Measurements from ENCODE around the gene PRSS16. TPM values are rescaled to one million over a fixed set of nuclear protein-coding genes. Genes with fewer than 3 reads are reported as not detected.
A peak's percentile ranks its signal among the peaks of the same experiment; 100 is the strongest.

Gene PRSS16, protein sequence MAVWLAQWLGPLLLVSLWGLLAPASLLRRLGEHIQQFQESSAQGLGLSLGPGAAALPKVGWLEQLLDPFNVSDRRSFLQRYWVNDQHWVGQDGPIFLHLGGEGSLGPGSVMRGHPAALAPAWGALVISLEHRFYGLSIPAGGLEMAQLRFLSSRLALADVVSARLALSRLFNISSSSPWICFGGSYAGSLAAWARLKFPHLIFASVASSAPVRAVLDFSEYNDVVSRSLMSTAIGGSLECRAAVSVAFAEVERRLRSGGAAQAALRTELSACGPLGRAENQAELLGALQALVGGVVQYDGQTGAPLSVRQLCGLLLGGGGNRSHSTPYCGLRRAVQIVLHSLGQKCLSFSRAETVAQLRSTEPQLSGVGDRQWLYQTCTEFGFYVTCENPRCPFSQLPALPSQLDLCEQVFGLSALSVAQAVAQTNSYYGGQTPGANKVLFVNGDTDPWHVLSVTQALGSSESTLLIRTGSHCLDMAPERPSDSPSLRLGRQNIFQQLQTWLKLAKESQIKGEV
- 14.9 and 15.6 TPM in 2 replicates for total RNA-seq (2011; cell fraction: chromatin; rRNA removed; ENCODE audit: low replicate concordance)
- 14.3 and 15.8 TPM in 2 replicates for total RNA-seq (2011; cell fraction: nucleolus; rRNA removed)
- total RNA-seq (2011; cell fraction: nucleoplasm; rRNA removed), result 19.4 and 34.7 TPM in 2 replicates
- total RNA-seq (2014; rRNA removed) (4.9 and 7.5 TPM in 2 replicates), total RNA-seq (2014; rRNA removed; fragmentation: Illumina TruSeq; extraction: Trizol) (2.8 and 4.5 TPM in 2 replicates), total RNA-seq (2015; rRNA removed; fragmentation: Illumina TruSeq; extraction: Trizol) (4.6 and 5.7 TPM in 2 replicates), total RNA-seq (2021) (12.1 and 12.7 TPM in 2 replicates), polyA plus RNA-seq (2011; rRNA removed) (19.3 and 29.6 TPM in 2 replicates), polyA plus RNA-seq (2014; fragmentation: Illumina TruSeq; extraction: Trizol) (13.1 and 17.4 TPM in 2 replicates), polyA plus RNA-seq (2014; fragmentation: Nextera tagmentation; extraction: Ambion mirVana) (10 to 100 TPM; 12.0 to 13.5 TPM), polyA plus RNA-seq (2014; rRNA removed) (21.3 and 21.8 TPM in 2 replicates), polyA minus RNA-seq (2011; rRNA and poly(A)+ RNA removed) (9.2 and 12.7 TPM in 2 replicates), Bru-seq, nascent RNA (percentile 53 among the genes with signal in this experiment), BruChase-seq, experiment 1, labeled RNA remaining after a 2-hour chase (percentile 53 among the genes with signal in this experiment), BruChase-seq, experiment 2, labeled RNA remaining after a 6-hour chase (percentile 57 among the genes with signal in this experiment)
- polyA plus RNA-seq (2011; cell fraction: cytosol; rRNA removed), result 32.3 and 43.3 TPM in 2 replicates
- 50.1 and 60.0 TPM in 2 replicates for polyA plus RNA-seq (2011; cell fraction: nucleus; rRNA removed)
- polyA plus RNA-seq (2012), result 15.6 and 44.4 TPM in 2 replicates
- 5.9 and 6.6 TPM in 2 replicates for polyA minus RNA-seq (2011; cell fraction: cytosol; rRNA and poly(A)+ RNA removed)
- polyA minus RNA-seq (2011; cell fraction: nucleus; rRNA and poly(A)+ RNA removed), result 9.0 and 19.1 TPM in 2 replicates
- long read RNA-seq, experiment 1, partial matches to known transcripts, result 1 of 10 reads
- long read RNA-seq, experiment 1, other reads (novel, unspliced or antisense), result 6 of 10 reads
- long read RNA-seq, experiment 2, partial matches to known transcripts, result 2 of 9 reads
- long read RNA-seq, experiment 2, other reads (novel, unspliced or antisense), result 2 of 9 reads
- long read RNA-seq, experiment 3, partial matches to known transcripts, result 1 of 7 reads
- long read RNA-seq, experiment 3, other reads (novel, unspliced or antisense), result 1 of 7 reads

- Histone ChIP-seq H3K27ac (ENCODE audit: extremely low read depth, low read depth, low read length) (no peak within 1 kb of the TSS), H3K27me3 (ENCODE audit: control insufficient read depth in 2 of 2, insufficient read depth in 2 of 2, low read length in 2 of 2) (no peaks in the 10 kb centered on the region), H3K4me3 (no peak within 1 kb of the TSS), H3K36me3 (ENCODE audit: control insufficient read depth, insufficient read depth, low read length) (no peaks in the 10 kb centered on the region), H3K9me3 (replicated peaks; ENCODE audit: control insufficient read depth, insufficient read depth, low read depth, low read length) (no peaks in the 10 kb centered on the region), H3K79me2 (ENCODE audit: control insufficient read depth, insufficient read depth, low read length) (no peaks in the 10 kb centered on the region), H3K9me1 (ENCODE audit: control insufficient read depth, insufficient read depth, low read length) (no peaks in the 10 kb centered on the region), H3K9ac (ENCODE audit: insufficient read depth in 1 of 2, low read depth in 2 of 2, low read length in 2 of 2) (peak within 1 kb of the TSS in 1 of 2 experiments; percentile 79; a peak in 2 of 4 replicates), H3K4me2 (ENCODE audit: insufficient read depth, low read length) (peak within 1 kb of the TSS; percentile 56), H2AFZ (ENCODE audit: low read depth, low read length) (peak within 1 kb of the TSS; percentile 76), H3K4me1 (replicated peaks in 1 of 2; ENCODE audit: control insufficient read depth in 2 of 2, insufficient read depth in 2 of 2, low read length in 2 of 2) (peaks cover 28 to 29% of the 10 kb centered on the region in 2 experiments; a peak in 4 of 5 replicates), H4K20me1 (replicated peaks; ENCODE audit: control insufficient read depth, insufficient read depth, low read length) (no peaks in the 10 kb centered on the region)
- FAIRE-seq (peak; percentile 81), DNase-seq (ENCODE audit: extremely low read depth in 1 of 4, low spot score in 3 of 4) (peak in 2 of 4 experiments; percentile 82 to 84), ATAC-seq (peak; percentile 24)
- ChIA-PET POLR2A (interaction anchor here (0.5 to 1.3 kb wide), 6 partner anchors 12 to 646 kb away, joined by 3 to 4 read pairs (median 3); a partner anchor contains a TSS), CTCF (ENCODE audit: low intra/inter-chr PET ratio) (interaction anchor here (0.6 kb wide), 1 partner anchor 35 kb away, joined by 3 read pairs; no protein-coding TSS in a partner anchor)
- in situ Hi-C loops (cut with MboI) (no loop called here), intact Hi-C loops (cut with micrococcal nuclease) (no loop called here)
- 7% methylated on average over 12 of the region's 12 CpGs for WGBS (ENCODE audit: insufficient coverage, low coverage, missing lambda C conversion rate)
- no TSS peak for BruUV-seq (replicated peaks)
- no peak for TF ChIP-seq FOXJ2 (tag; IDR thresholded peaks at IDR 0.05)
- no peak for TF ChIP-seq CEBPB (tag; IDR thresholded peaks at IDR 0.05)
- TF ChIP-seq, protein P1, sequence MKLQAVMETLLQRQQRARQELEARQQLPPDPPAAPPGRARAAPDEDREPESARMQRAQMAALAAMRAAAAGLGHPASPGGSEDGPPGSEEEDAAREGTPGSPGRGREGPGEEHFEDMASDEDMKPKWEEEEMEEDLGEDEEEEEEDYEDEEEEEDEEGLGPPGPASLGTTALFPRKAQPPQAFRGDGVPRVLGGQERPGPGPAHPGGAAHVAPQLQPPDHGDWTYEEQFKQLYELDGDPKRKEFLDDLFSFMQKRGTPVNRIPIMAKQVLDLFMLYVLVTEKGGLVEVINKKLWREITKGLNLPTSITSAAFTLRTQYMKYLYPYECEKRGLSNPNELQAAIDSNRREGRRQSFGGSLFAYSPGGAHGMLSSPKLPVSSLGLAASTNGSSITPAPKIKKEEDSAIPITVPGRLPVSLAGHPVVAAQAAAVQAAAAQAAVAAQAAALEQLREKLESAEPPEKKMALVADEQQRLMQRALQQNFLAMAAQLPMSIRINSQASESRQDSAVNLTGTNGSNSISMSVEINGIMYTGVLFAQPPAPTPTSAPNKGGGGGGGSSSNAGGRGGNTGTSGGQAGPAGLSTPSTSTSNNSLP (IDR thresholded peaks at IDR 0.05; ENCODE audit: borderline replicate concordance, low read depth, low read length), result no peak
These were observed at the start of gene PRSS16 for GRCh38 chr6:27247133-27247836. TSS of gene PRSS16 (plus strand) at chr6:27247701. CDS start at chr6:27247738, 37 bp downstream.

All from K562 (cell line).